Measurements from ENCODE around the gene DUS4L.

The DUS4L gene

DNA sequence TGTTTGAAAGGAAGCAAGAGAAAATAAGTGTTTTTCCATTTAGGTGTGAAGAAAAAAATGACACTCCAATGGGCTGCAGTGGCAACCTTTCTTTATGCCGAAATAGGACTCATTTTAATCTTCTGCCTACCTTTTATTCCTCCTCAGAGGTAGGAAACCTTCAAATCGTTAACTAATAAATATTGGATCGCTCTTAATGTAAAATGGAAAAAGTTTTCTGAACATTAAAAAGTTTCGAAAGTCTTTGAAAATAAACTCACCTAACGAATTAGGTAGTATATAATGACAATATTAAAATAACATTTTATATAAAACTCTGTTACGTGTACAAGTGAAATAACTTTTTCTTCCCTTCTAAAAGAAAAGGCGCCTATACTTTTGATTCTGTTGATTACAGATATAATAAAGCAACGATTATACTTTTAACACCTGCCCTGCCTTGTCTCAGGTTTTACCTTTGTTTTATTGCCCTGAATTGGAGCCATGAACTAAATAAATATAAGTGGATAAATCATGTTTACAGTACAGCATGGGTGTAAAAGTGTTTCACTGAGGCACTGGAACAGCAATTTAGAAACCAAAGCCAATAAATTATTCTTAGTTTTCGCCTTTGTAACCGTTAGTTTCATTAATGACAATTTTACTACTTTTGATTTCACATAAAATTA lies 17.1 kb downstream of the DUS4L start:
- no peak for DNase-seq

DNA sequence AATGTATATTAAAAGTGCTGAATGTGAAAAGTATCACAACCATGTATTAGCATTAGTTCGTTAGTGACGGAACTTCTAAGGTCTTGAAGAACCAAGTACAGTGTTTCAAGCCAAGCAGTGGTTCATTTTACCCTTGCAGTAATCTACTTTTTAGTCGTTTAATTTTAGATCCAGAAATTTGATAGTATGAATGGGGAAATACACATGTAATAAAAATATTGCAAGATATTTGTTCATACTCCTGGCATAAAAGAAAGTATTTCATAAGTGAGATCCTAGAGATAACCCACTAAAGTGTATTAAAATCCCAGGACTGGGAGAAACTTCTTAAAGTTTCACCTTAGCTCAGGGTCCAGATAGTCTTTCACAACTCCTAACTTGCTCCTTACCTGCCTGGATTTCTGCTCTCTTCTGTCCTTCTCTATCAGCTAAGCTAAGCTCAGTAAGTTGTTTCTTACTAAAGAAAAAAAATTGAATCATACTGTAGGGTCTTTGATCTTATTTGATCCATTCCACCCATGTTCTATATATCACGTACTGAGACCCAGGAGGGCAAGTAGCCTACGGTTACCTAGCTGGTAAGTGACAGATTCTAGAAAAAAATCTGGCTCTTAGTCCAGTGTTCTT lies 17.7 kb downstream of the DUS4L start:
- no peak for DNase-seq

DNA sequence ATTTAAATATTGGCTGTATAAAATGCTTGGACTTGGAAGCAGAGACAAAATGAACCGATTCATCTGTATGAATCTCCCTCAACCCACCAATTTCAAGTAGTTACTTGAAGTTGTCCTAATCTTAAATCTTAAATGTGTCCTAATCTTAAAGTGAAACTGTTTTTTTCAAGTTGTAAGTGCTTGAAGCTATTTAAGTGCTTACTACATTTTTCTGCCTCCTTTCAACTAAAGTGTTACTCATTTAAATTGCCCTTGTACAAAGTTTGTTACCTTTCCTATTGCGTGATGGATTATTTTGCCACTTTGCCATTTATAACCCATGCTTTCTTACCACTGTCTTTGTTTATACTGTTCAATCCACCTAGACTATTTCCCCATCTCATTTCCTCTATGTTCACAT lies 19.1 kb downstream of the DUS4L start:
- DNase-seq = no peak

DNA sequence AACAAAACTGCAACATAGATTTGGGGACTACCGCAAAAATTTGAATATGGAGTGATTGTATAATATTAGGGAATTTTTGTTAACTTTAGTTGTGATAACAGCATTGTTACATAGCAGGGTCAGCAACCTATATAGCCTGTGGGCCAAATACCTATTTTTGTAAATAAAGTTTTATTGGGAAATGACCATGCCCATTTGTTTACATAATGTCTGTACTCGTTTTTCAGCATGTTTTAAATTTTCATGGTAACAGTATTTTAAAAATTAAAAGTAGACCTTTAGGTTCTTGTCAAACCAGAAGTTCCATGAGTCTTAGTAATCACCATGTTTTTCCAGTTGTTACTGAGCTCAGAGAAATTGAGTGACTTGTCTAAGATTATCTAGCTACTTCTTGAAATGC lies 20.9 kb downstream of the DUS4L start:
- no peak for DNase-seq

DNA sequence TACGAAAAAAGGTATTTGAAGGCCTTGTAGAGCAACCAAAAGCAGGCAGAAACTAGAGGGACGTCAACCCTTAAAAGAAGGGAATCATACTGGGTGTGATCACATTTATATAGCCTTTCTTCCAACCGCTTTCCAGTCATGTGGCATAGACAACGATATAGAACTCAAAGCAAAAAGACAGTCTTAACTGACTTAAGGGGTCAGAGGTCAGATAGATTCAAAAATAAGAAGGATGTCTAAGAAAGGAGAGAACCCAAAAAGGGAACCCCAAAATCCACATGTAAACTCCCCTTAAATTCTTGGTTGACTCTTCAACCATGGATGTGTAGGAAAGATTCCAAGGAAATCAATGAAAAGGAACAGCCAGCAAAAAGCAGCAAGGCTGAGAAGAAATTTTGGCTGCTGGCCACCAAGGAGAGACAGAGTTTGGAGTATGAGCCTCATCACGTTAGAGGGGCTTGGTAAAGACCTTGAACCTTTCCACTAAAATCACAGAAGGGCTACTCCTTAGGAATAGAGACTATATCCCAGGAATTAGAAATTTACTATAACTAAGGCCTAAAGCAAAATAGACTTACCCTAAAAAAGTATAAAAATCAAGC lies 24.9 kb downstream of the DUS4L start:
- DNase-seq = no peak

DNA sequence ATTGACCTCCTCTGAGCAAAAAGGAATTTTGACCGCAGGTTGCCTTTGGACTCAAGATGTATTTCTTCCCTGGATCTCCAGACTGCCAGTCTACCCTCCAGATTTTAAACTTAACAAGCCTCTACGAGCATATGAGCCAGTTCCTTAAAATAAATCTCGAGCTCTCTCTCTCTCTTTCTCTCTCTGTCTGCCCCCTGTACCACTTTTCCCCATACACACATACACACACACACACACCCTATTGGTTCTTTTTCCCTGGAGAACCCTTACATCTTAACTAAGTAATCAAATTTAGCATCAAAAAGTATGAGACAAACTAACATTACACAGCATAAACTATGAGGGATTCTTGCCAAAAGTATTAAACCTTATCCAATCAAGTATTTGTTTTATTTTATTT lies 27.6 kb downstream of the DUS4L start:
- no peak for DNase-seq

DNA sequence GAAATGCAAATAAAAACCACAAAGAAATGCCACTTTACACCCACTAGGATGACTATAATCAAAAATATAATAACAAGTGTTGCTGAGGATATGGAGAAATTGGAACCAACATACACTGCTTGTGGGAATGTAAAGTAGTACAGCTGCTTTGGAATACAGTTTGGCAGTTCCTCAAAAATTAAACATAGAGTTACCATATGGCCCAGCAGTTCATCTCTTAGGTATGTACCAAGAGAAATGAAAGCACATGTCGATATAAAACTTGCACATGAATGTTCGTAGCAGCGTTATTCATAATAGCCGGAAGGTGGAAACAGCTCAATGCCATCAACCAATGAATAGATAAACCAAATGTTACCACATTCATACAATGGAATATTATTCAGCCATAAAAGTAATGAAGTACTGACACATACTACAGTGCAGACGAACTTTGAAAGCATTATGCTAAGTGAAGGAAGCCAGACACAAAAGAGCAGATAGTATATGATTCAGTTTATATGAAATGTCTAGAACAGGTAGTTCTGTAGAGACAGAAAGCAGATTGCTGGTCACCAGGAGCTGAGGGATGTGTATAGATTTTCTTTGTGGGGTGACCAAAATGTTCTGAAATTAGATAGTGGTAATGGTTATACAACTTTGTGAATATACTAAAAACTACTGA lies 28.7 kb downstream of the DUS4L start:
- DNase-seq = no peak

DNA sequence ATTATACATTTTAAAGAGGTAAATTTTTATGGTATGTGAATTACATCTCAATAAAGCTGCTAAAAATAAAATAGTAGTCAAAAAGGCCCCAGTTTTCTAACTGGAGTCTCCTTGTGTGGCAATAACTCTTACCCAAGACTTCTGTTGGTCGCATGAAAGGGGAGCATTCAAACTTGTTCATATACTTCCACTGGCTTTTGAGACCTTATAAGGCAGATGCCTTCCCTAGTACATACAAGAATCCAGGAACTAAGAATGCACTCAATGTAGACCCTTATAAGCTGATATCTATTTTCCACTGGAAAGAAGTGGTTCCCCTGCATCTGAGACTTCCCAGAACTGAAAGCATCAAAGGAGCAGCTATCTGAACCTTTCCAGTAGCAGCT lies 29.2 kb downstream of the DUS4L start:
- DNase-seq = no peak

DNA sequence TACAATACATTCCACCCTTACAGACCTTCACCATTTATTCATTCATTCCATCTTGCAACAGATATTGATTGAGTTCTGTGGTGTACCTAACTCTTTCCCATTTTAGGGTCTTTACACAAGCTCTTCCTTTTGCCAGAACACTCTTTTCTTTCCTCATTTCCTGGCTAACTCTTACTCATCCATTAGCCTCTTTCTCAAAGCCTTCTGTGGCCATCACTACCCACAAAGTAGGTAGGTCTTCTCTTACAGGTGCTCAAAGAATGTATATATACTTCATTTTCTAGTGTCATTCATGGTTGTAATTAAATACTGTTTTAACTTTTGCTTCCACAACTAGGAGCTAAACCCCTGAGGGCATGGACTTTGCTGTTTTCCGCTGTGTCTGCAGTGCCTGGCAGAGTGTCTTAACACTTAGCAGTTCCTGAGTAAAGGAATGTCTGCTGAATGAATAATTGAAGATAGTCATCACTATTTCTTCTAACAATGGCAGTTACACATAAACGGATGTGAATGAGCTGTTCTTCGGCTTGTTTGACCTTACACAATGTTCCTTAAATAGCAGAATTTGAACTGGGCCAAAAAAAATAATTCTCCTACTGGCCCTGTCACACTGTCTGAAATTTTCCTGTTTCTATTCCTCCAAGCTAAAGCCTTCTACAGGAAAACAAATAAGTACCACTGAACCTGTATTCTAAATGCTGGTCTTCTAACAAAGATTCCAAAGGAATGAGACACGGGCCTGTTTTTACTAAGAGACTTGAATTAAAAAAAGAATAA lies 31.4 kb downstream of the DUS4L start:
- DNase-seq = no peak

DNA sequence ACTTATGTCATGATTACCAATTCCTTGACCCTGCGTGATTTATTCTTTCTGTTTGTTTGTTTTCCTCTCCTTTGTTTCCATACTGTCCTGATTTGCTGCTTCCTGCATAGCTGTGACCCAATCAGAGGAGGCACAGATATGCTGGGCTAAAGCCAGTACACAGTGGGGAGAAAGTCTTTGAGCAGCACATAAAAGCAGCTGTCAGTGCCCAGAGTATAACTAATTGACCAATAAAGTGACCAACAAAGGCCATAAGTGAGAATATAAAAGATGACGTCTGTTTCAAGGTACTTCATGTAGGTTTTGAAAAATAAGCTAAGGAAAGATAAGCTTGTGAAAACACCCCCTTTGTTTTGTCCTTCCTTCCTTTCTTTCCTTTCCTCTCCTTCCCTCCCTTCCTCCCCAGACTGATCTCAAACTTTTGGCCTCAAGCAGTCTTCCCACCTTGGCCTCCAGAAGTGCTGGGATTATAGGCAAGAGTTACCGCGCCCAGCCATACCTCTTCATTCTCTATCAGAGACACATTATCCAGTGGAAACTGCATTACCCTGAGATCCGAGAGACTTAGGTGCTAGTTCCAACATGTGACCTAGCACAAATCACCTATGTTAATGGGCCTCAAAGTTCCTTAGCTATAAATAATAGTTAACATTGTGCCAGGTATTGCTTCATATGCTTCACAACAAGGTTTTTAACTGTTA lies 33.3 kb downstream of the DUS4L start:
- no peak for DNase-seq

DNA sequence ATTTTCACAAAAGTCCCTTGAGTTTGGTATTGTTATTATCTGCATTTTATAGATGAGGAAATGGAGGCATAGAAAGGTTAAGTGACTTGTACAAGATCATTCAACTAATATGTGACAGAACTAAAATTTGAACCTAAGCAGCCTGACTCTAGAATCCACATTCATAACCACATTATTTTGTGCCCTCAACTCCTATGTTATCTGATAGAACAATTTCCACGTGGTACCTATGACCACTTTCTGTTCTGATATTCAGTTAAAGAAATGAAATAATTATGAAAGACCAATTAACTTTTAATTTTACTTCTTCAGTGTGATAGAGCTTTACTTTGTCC lies 33.8 kb downstream of the DUS4L start:
- no peak for DNase-seq

DNA sequence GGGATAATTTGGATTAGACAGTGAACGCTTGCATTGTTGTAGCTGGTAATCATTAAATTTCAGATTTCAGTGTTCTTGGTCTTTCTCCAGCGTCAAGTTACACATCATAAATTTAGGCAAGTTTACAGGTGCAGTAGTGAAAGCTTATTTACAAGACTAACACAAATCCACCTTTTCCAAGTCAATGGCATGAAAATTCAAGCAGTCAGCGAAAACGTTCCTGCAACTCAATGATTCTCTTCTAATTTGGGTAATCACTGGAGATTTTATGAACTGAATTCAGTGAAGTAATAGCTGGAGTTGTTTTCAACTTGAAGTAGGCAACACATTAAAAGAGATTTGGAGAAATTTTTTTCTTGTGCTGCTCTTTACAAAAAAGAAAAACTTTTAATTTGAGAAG lies 34.2 kb downstream of the DUS4L start:
- no peak for DNase-seq

DNA sequence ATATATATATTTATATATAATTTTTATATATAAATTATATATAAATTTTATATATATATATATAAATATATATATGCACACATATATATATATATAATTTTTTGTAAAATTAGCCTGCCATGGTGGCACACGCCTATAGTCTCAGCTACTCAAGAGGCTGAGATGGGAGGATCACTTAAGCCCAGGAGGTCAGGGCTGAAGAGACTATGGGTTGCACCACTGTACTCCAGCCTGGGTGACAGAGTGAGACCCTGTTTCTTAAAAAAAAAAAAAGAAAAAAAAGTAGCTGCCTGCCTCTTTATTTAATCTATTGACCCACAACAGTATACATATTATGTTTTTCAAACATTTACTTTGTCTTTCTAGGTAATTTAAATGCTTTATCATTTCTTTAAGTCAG lies 35.5 kb downstream of the DUS4L start:
- no peak for DNase-seq

DNA sequence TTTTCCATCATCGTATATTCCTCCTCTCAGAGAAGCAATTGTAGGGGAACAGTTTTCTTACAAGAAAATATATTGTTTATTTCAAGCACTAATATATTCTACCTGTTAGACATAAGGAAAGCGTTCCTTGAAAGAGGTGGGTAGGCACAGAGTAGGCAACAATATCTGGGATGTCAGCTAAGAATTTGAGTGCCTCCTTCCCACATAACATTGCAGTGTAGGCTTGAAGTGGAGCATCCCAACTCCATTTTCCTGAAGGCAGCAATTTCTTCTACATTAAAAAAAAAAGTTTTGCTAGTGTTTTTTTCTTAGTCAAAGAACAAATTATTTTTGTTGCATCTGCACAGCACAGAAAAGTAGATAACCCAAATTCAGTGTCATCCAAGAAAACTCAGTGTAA lies 37.0 kb downstream of the DUS4L start:
- no peak for DNase-seq

DNA sequence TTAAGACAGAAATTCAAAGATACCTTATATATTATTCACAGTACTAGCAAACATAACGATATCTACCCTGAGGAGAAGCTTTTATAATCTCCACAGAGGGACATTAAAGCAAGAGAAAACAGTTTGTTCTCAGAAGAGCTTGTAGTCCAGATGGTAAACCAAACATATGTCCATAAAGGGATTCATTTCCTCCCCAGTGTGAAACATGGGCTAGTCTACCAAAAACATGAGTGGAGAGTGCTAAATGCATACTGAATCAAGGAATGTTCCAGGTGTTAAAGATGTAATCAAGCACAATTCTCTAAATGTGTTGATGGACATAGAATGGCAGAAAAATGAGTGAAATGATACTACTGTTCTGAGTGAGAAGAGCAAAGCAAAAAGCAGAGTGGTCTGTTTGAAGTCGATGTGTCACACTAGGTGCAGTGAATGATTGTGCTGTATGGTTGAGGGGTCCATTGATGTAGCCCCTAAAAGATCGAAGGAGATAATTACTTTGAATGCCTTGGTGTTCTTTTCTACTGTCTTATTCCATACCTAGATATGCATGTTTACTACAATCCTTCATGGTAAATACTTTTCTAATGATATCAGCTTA lies 41.5 kb downstream of the DUS4L start:
- no peak for DNase-seq

DNA sequence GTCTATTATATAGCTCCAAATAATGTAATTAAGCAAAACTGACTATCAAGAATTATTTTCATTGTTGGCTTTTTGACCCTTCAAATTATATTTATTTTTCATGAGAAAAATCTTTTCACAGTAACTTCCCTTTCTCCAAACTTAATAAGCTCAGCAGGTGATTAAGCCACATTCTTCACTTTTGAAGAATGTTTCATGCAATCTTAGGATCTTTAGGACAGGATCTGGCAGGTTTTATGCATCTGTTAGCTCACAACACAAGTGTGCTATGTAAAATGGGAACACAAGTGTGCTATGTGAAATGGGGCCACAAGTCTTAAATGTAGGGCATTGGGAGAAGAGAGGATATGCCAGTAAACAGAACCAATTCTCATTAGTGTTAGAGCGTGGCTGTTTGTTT lies 42.5 kb downstream of the DUS4L start:
- no peak for DNase-seq

DNA sequence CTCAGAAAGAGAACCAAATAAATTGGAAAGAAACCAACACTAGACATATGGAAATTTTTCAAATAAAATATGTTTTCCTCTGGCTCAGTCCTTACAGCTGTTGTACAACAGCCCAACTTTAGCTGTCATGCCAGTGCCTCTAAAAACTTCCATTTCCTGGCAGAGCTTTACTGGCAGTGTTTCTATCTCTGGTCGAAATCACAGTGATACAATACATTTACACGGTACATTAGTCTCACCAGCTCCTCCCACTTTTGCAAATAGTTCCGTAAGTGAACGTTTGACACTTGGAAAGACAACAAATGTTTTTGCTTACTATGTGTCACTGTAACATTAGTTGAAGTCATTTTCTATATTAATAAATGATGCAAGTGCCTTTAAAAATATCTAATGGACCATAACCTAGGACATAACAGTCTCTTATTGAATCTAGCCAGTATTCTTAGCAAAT lies 46.1 kb downstream of the DUS4L start:
- no peak for DNase-seq

DNA sequence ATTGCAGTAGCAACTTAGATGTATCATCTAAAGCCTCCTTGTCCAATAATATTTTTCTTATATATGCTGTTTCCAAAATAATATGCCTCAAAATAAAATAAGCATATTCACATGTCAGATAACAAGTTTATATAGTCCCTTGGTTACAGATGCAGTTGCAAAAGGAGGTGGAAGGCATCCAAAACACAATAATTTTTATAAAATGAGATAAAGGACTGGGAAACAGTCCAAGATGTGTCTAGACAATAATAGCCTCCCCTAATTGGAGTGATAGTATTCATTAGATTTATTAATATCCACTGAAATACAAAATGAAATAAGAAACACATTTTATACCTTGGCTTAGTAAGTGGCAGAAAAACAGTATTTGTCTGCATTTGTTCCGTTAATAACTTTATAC lies 46.6 kb downstream of the DUS4L start:
- DNase-seq = no peak

DNA sequence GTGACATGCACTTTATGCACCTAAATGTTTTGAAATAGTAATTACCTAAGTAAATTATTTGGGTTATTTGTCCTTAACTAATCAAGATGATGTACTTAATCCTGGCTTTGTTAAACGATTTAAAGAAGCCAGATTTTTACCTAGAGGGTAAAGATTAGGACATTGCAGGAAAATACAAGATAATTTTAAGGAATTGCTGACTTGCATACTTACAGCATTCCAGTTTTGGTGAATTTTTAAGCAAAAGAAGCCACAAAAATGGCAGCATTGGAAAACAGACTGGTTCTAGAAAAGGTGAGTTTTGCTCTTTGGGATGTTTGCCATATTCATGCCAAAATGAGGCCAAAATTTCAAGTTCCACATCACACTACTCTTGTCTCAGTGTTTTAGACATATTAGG lies 49.7 kb downstream of the DUS4L start:
- DNase-seq = no peak

DNA sequence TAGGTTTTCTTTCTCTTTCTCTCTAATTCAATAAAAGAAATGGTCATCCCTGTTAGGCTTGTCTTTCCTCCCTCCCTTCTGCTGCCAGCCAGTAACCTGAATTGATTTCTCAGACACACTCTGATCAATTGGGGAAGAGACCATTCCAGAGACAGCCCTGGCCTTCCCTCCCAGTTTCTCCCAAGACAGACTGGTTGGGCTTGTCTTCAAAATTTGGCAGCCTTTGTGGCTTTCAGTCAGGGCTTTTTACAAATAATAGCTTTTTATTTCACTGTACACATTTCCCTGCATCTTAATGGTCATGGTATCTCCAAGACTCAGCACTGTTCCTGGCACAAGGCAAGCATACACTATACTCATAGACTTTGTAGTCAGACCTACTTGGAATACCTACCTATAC lies 50.2 kb downstream of the DUS4L start:
- DNase-seq = no peak

DNA sequence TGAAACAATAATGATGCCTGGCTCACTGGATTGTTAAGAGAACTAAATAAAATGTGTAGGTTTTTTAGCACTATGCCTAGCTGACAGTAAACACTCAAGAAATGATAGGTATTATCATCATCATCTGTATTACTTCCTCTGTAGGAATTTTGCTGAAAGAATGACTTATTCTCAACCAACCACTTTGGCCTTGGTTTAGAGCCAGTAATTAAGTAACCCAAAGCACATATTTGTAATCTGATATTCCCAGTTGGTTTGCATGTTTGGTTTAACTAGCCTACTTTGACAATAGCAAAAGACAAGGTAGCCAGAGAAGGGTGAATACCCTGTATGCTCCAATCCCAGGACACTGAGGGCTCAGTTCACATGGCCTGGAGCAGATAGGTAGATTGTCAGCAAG lies 50.7 kb downstream of the DUS4L start:
- DNase-seq = no peak

DNA sequence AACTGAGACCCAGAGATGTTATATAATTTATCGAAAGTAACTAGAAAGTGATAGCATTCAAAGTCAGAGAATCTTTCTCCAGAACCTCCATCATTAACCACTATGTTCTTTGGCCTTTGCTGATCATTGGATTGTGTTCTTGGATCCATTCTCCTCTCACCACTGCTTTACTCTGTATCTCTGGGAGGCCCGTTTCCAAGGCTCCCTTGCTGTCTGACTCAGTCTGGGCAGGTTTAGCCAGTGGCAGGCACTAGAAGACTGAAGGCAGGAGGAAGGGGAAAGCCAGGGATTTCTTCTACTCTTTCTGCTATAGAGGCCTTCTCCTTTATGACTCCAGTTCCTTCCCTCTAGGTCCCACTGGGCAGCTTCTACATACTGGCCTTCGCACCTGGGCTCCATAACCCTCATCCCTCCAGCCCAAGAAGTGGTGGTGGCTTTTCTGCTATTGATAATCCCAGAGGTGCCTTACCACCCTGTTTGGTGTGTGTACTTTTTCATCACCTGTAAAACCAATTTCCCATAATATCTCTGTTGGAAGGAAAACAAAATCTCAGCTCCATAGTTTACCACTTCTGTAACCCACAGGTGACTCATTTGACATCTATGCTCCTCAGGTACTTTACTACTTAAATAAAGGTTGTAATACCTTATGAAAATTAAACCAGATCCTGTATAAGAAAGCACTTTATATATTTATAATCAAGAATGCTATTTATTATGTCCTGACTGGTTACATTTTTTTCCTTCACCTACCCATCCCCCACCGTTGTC lies 52.3 kb downstream of the DUS4L start:
- no peak for DNase-seq

All from stimulated activated CD4-positive, alpha-beta T cell treated with anti-CD3 and anti-CD28 coated beads, Interleukin-15, amount 100 ng/mL, for 24 hours (primary cell).